SKM-1 treated with dmso at 0.1 percent for 144 hours (cell line): ENCODE measurements around the gene CCND3.
"Not testable (repeated sequence)": the region's sequence is repeated elsewhere in the genome, so short reads cannot be mapped to it uniquely, and the experiment has no call there.

ENCODE experiments used
- DNase-seq: peaks from one replicate; lab custom pipeline; 2025; ENCODE audit not compliant: unreplicated experiment; lab: John Stamatoyannopoulos, UW

CCND3 gene

GRCh38 chr6:41954668-41955067 lies 13.1 kb upstream of the CCND3 start:
- no peak for DNase-seq

GRCh38 chr6:41947581-41948220 lies 6.1 kb upstream of the CCND3 start:
- no peak for DNase-seq

GRCh38 chr6:41943456-41943855 lies 1.8 kb upstream of the CCND3 start:
- DNase-seq = no peak

GRCh38 chr6:41942882-41943281 lies 1.3 kb upstream of the CCND3 start:
- not testable (repeated sequence) for DNase-seq

DNA sequence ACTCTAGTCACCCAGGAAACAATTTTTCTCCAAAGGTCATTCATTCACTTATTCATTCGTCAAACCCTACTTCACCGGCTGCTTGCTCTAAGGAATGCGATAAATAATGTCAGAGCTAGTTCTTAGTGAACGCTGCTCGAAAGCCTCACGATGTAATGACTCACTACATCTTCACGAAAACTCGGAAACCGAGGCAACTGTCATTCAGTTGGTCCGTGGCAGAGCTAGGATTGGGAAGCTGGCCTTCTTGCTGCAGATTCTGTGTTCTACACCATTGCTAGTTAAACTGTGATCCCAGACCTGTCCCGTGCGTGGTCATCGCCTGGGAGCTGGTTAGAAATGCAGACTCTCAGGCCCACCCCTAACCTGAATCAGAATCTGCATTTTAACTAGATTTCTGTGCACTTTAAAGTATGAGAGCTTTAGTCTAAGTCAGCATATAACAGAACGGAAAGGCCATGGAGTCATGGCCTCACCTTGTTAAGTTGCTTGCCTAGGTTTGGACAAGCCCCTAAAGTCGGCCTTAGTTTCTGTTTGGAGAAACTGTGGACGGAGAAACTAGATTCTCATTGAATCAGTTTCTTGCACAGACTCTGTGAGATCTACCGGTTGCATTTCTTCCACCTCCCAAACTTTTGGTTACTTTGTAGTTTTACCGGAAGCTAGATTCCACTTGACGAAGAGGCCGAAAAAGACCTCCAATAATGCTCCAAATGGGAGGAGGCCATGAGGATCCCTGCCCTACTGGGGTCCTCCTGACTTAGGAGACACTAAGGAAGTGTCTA lies 651 bp upstream of the CCND3 start:
- DNase-seq = no peak

DNA sequence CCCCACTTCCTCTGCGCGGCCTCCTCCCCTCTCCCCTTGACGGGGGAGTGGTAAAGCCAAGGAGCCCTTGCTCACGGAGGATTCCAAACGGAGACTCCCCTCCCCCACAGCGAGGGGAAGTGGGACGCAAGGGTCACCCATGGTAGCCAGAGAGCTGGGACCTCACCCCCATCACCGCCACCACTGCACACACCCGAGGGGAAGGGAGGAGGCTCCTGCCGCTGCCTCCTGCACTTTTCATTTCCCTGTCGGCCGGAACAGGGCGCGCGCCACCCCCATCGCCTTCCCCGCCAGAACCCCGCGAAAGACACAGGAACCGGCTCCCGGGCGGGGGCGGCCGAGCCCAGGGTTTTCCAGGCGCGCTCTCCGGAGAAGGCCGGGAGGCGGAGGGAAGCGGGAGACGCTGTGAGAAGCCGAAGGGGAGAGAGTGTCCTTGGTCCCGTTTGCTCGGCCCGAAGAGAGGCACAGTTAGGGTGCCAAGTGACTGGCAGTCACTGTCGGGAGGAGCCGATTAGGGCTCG lies 789 bp downstream of the CCND3 start:
- peak; percentile 42 for DNase-seq

DNA sequence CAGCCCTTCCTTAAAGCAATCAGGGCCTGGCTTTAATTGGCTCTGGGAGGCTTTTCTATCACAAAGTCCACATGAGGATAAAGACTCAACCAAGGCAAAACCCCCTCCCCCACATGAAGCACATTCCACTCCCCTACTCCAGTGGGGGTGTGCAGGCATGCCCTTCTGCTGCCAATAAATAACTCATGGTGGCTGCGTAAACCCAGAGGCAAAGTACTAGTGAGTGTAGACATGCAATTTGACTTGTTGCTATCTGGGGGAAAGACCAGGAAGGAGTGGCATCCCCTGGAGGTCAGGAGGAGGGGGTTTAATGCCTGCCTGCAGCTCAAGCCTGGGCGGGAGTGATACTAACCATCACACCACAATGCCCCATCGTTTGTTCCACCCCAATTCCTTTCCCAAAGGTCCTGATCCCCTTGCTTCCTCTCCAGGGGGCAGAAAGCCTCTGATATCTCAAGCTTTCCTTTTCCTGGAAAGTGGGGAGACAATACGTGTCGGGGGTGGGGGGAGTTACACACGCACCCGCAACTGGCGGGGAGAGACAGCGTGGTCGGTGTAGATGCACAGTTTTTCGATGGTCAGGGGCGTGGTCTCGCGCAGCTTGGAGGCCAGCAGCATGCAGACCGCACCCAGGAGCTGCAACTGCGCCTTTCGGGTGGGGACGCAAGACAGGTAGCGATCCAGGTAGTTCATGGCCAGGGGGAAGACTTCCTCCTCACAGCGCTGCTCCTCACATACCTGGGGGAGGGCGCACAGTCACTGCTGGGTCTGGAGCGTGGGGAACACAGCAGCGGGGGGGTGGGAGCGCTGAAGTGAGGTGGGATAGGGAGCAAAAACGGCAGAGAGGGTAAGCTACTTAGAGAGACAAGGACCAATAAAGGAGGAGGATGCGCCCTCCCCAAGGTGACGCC lies 1.5 kb downstream of the CCND3 start:
- peak; percentile 79 for DNase-seq

DNA sequence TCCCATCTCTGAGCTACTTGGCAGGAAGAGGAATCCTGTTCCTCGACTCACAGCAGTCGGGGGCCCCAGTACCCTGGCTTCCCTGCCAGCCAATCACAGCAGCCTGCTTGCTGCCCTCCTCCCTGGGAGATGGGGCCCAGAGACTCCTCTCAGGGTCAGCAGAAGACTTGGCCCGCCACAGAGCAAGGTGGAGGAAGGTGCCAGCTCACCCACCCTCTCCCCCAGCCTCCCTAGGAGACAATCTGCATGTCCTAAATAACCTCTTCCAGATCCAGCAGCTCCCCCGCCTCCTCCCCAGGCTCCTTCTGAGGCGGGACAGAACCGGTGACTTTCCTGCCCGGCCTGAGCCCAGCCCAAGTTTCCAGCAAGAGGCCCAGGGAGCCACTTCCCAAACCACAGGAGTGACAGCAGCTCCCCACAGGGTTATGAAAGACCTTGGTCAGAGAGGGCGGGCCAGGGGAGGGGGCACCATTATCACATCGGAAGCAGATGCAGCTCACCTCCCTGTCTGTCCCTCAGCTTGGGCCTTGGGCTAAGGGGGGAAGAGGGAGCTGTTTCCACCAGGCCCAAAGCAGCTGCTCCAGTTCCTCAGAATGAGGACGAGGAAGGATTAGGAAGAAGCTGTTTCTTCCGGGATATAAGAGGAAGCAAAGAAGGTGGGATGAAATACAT lies 2.3 kb downstream of the CCND3 start:
- DNase-seq = peak; percentile 92

- no peak for DNase-seq
Measured at GRCh38 chr6:41938590-41939175, 2.9 kb downstream of the CCND3 start.

DNA sequence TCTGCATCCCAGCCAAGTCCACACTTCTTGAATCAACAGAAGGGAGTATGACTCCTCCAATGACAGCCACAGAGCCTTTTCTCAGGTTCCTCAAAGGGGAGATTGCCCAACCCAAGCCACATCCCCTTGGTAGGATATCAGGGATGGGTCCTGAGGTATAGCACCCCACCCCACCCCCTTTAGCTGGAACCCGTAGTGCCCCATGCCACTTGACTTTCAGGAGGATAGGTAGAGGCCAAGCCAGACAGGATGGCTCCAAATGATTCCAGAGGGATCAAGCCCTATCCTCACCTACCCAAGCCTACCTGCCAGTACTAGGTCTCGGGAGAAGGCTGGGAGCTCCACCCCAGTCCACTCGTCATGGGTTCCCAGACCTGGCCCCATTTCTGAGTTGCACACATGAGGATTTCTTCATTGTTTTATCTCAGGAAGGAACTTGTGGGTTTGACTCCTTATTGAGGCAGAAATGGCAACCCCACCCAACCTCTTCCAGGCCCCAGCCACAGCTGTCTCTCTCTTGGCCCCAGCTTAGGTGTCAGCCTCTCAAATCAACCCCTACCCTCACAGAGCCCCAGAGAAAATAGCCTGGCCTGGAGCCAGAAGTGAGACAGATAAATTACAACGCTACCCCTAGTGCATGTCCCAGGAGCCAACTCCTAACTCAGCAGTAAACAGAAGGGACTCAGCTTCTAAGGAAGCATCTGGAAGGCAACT lies 3.6 kb downstream of the CCND3 start:
- peak; percentile 97 for DNase-seq

GRCh38 chr6:41937472-41937860 lies 4.1 kb downstream of the CCND3 start:
- no peak for DNase-seq

DNA sequence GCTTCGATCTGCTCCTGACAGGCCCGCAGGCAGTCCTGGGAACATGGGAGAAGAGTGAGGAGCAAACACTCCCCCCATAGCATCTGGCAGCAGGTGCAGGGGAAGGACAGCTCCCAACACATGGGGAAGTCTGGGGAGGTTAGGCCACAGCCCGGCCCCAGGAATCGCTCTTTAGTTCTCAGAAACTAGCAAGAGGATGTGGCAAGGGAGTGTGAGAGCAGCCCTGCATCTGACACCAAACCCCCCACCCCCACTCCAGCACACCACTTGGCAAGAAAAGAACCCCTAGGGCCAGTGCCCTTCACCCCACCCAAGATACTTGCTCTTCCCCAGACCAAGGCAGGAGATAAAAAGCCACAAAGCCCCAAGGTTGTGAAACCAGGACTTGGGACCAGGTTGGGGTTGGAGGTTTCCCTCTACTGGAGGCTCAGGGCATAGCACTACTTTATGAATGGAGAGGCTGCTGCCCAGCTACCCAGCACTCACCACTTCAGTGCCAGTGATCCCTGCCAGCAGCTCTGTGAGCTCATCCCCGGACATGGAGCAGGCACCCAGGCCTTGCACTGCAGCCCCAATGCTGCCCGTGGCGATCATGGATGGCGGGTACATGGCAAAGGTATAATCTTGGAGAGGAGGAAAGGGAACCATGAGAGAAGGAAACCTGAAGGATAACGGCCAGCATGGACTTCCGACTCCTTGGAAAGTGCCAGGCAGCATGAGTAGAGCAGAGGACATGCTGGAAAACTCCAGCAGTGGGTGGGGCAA lies 5.4 kb downstream of the CCND3 start:
- peak; percentile 98 for DNase-seq

GRCh38 chr6:41935685-41936072 lies 5.9 kb downstream of the CCND3 start:
- no peak for DNase-seq

DNA sequence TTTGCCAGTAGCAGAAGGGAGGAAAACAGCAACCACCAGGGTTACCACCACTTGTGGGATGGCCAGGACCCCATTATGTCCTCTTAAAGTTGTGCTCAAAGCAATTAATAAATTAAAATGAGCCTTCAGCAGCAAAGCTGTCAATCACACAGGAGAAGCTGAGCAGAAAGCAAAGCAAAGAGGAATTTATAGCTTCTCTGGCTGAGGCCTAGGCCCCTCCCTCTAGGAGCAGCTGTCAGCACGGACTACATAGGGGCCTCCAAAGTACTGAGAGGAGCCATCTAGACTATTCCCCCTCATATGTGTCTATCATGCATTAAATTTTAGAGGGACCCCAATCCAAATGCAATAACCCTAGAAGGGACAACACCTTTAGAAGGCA lies 6.4 kb downstream of the CCND3 start:
- DNase-seq = no peak

GRCh38 chr6:41934278-41935192 lies 7.1 kb downstream of the CCND3 start:
- DNase-seq = no peak

- DNase-seq = no peak
Measured at GRCh38 chr6:41932378-41932777, 9.2 kb downstream of the CCND3 start.

GRCh38 chr6:41931792-41932191 lies 9.8 kb downstream of the CCND3 start:
- no peak for DNase-seq

DNA sequence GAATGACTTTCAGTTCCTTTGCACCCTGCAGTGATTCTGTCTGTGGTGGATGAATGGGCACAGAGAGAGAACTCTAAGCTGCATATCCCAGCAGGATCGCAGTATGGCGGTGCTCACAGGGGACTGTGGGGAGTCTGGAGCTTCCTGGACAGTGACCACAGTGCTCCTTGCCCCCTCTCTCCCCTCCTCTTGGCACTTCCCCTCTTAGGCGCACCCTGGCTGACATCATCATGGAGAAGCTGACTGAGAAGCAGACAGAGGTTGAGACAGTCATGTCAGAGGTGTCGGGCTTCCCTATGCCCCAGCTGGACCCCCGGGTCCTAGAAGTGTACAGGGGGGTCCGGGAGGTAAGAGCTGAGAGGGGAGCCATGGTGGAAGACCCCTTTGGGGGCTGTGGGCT lies 11.7 kb downstream of the CCND3 start:
- DNase-seq = no peak
